HFFc6 (cell line): Measurements from ENCODE around the gene ABCD2. TPM values are rescaled to one million over a fixed set of nuclear protein-coding genes. Genes with fewer than 3 reads are reported as not detected.
"Not testable (repeated sequence)": the region's sequence is repeated elsewhere in the genome, so short reads cannot be mapped to it uniquely, and the experiment has no call there.

ENCODE experiments used
- DNase-seq: peaks from one replicate; pipeline ENCODE4 v3.0.0-alpha.2; 2018
- H3K27ac Mint-ChIP-seq: 2 replicates; pipeline ENCODE4 v1.8.0; 2020; ENCODE audit warnings: mild to moderate bottlenecking, mixed read lengths
- H3K27me3 Mint-ChIP-seq: 2 replicates; pipeline ENCODE4 v1.8.0; 2021; ENCODE audit warnings: mild to moderate bottlenecking, moderate library complexity, mixed read lengths; ENCODE audit not compliant: insufficient read depth
- H3K36me3 Mint-ChIP-seq: 2 replicates; pipeline ENCODE4 v1.8.0; 2021; ENCODE audit warnings: low read depth, mixed read lengths
- H3K4me1 Mint-ChIP-seq: 2 replicates; pipeline ENCODE4 v1.8.0; 2020; ENCODE audit warnings: low read depth, mixed read lengths
- H3K4me3 Mint-ChIP-seq: 2 replicates; pipeline ENCODE4 v1.8.0; 2020; ENCODE audit warnings: mild to moderate bottlenecking, moderate library complexity, mixed read lengths
- H3K9me3 Mint-ChIP-seq: 2 replicates; pipeline ENCODE4 v1.8.0; 2020; ENCODE audit warnings: mild to moderate bottlenecking, mixed read lengths
- CTCF ChIP-seq: fragments of 200-600 bp; sonication (generic); IDR thresholded peaks from 2 replicates; pipeline ENCODE4 v1.5.0; 2021; ENCODE audit warnings: antibody characterized with exemption, mild to moderate bottlenecking
- total RNA-seq, 6 experiments: library from RNA; stranded (reverse); fragmentation: NEBNext Ultra II Directional; extraction: Animal tissue kit (Norgen Biotek cat#: 25700); gene quantifications; 2 replicates in 1 of 6; 3 replicates in 5 of 6; pipeline ENCODE4 v1.2.3, GENCODE V29; 2021

Gene ABCD2
- total RNA-seq, 6 experiments from 2014 or later = not detected

GRCh38 chr12:39606712-39607423 is 12.7 kb downstream of the ABCD2 start:
- Mint-ChIP-seq H3K4me1 (no peaks in the 10 kb centered on the region), H3K4me3 (no peak overlapping the region), H3K9me3 (peaks cover 6% of the 10 kb centered on the region), H3K27me3 (no peaks in the 10 kb centered on the region; the same call in 1 of the 2 replicates), H3K36me3 (no peaks in the 10 kb centered on the region), H3K27ac (no peak overlapping the region)
- TF ChIP-seq CTCF = no peak
- DNase-seq = no peak

- no peak for DNase-seq
- TF ChIP-seq CTCF = no peak
- Mint-ChIP-seq H3K9me3 (peaks cover 6% of the 10 kb centered on the region), H3K27ac (no peak overlapping the region), H3K4me3 (no peak overlapping the region), H3K27me3 (no peaks in the 10 kb centered on the region; the same call in 1 of the 2 replicates), H3K4me1 (no peaks in the 10 kb centered on the region), H3K36me3 (no peaks in the 10 kb centered on the region)
These were observed 13.6 kb downstream of the ABCD2 start for GRCh38 chr12:39605996-39606395.

- DNase-seq = no peak
- no peak for TF ChIP-seq CTCF
- Mint-ChIP-seq H3K27me3 (no peaks in the 10 kb centered on the region; the same call in 1 of the 2 replicates), H3K9me3 (peaks cover 6% of the 10 kb centered on the region), H3K36me3 (no peaks in the 10 kb centered on the region), H3K4me3 (no peak overlapping the region), H3K27ac (no peak overlapping the region), H3K4me1 (no peaks in the 10 kb centered on the region)
These were observed 14.1 kb downstream of the ABCD2 start for GRCh38 chr12:39605501-39605900.

- Mint-ChIP-seq H3K27ac (no peak overlapping the region), H3K4me1 (no peaks in the 10 kb centered on the region), H3K36me3 (no peaks in the 10 kb centered on the region), H3K4me3 (no peak overlapping the region), H3K9me3 (peaks cover 4% of the 10 kb centered on the region), H3K27me3 (no peaks in the 10 kb centered on the region; the same call in 1 of the 2 replicates)
- DNase-seq = no peak
- TF ChIP-seq CTCF = no peak
These were observed 16.5 kb downstream of the ABCD2 start for GRCh38 chr12:39603065-39603464.

- H3K36me3 Mint-ChIP-seq, H3K27me3 Mint-ChIP-seq, H3K27ac Mint-ChIP-seq, DNase-seq, H3K4me1 Mint-ChIP-seq, H3K9me3 Mint-ChIP-seq, H3K4me3 Mint-ChIP-seq: not testable (repeated sequence)
These were observed 17.7 kb downstream of the ABCD2 start for GRCh38 chr12:39601951-39602350.

- H3K4me1 Mint-ChIP-seq = no peaks in the 10 kb centered on the region
- H3K27me3 Mint-ChIP-seq = no peaks in the 10 kb centered on the region
- no peak overlapping the region for H3K27ac Mint-ChIP-seq
These were observed 23.7 kb downstream of the ABCD2 start for GRCh38 chr12:39595928-39596327.

More at GRCh38 chr12:39595928-39596327, 23.7 kb downstream of the ABCD2 start:
- Mint-ChIP-seq H3K36me3 (no peaks in the 10 kb centered on the region), H3K9me3 (no peaks in the 10 kb centered on the region; the same call in none of the 2 replicates), H3K4me3 (no peak overlapping the region)
- no peak for DNase-seq
- no peak for TF ChIP-seq CTCF
